ENCODE data around the gene TBC1D14. TPM values are rescaled to one million over a fixed set of nuclear protein-coding genes. Genes with fewer than 3 reads are reported as not detected.
A peak's percentile ranks its signal among the peaks of the same experiment; 100 is the strongest.
"Not testable (repeated sequence)": the region's sequence is repeated elsewhere in the genome, so short reads cannot be mapped to it uniquely, and the experiment has no call there.

TBC1D14 gene
- total RNA-seq, 1 experiment from 2014 or later, result 44.3 TPM

- DNase-seq (ENCODE audit: low spot score), result peak; percentile 53
- Histone ChIP-seq H3K27me3 (replicated peaks; ENCODE audit: insufficient read depth, low read depth, low read length, poor library complexity) (no peaks in the 10 kb centered on the region), H3K4me3 (ENCODE audit: low read depth, low read length, poor library complexity, severe bottlenecking) (peak overlapping the region; percentile 89), H3K36me3 (ENCODE audit: insufficient read depth, low read length, poor library complexity, severe bottlenecking) (no peaks in the 10 kb centered on the region), H3K4me1 (ENCODE audit: insufficient read depth, low read length, poor library complexity, severe bottlenecking) (peaks cover 9% of the 10 kb centered on the region), H3K27ac (ENCODE audit: low read depth, low read length, poor library complexity, severe bottlenecking) (peak overlapping the region; percentile 40), H3K9me3 (ENCODE audit: low read depth, low read length, poor library complexity, severe bottlenecking) (no peaks in the 10 kb centered on the region)
- TF ChIP-seq EZH2 (IDR thresholded peaks at IDR 0.05; ENCODE audit: borderline replicate concordance, low read depth, low read length, poor library complexity, severe bottlenecking), result no peak
- TF ChIP-seq, protein P1, sequence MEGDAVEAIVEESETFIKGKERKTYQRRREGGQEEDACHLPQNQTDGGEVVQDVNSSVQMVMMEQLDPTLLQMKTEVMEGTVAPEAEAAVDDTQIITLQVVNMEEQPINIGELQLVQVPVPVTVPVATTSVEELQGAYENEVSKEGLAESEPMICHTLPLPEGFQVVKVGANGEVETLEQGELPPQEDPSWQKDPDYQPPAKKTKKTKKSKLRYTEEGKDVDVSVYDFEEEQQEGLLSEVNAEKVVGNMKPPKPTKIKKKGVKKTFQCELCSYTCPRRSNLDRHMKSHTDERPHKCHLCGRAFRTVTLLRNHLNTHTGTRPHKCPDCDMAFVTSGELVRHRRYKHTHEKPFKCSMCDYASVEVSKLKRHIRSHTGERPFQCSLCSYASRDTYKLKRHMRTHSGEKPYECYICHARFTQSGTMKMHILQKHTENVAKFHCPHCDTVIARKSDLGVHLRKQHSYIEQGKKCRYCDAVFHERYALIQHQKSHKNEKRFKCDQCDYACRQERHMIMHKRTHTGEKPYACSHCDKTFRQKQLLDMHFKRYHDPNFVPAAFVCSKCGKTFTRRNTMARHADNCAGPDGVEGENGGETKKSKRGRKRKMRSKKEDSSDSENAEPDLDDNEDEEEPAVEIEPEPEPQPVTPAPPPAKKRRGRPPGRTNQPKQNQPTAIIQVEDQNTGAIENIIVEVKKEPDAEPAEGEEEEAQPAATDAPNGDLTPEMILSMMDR (conservative IDR thresholded peaks at IDR 0.05; ENCODE audit: low read depth, low read length), result peak; percentile 28; the same call in 1 of the 2 replicates
- POLR2A ChIA-PET (ENCODE audit: low non-redundant PET), result no interaction called here
- intact Hi-C loops (cut with micrococcal nuclease; ENCODE audit: unreplicated experiment), result loop anchor here (1.0 kb wide), 1 partner anchor 77 kb away; no protein-coding TSS in a partner anchor
- CTCF ChIA-PET, result no interaction called here
- BruUV-seq (replicated peaks), result TSS peak; percentile 42
These were observed 824 bp downstream of the TBC1D14 start for GRCh38 chr4:6910340-6910959.

- TF ChIP-seq, protein P1 (conservative IDR thresholded peaks at IDR 0.05; ENCODE audit: low read depth, low read length), result no peak
- no peak for TF ChIP-seq EZH2 (IDR thresholded peaks at IDR 0.05; ENCODE audit: borderline replicate concordance, low read depth, low read length, poor library complexity, severe bottlenecking)
- DNase-seq (ENCODE audit: low spot score), result no peak
- H3K36me3 ChIP-seq (ENCODE audit: insufficient read depth, low read length, poor library complexity, severe bottlenecking), result no peaks in the 10 kb centered on the region
- peaks cover 12% of the 10 kb centered on the region for H3K4me1 ChIP-seq (ENCODE audit: insufficient read depth, low read length, poor library complexity, severe bottlenecking)
- no TSS peak for BruUV-seq (replicated peaks)
- intact Hi-C loops (cut with micrococcal nuclease; ENCODE audit: unreplicated experiment), result loop anchor here (1.0 kb wide), 1 partner anchor 76 kb away; no protein-coding TSS in a partner anchor
- no peaks in the 10 kb centered on the region for H3K27me3 ChIP-seq (replicated peaks; ENCODE audit: insufficient read depth, low read depth, low read length, poor library complexity)
- peak overlapping the region; percentile 89 for H3K4me3 ChIP-seq (ENCODE audit: low read depth, low read length, poor library complexity, severe bottlenecking)
- H3K27ac ChIP-seq (ENCODE audit: low read depth, low read length, poor library complexity, severe bottlenecking), result no peak overlapping the region
- H3K9me3 ChIP-seq (ENCODE audit: low read depth, low read length, poor library complexity, severe bottlenecking), result no peaks in the 10 kb centered on the region
- CTCF ChIA-PET, result no interaction called here
- POLR2A ChIA-PET (ENCODE audit: low non-redundant PET), result no interaction called here
These were observed 1.6 kb downstream of the TBC1D14 start for GRCh38 chr4:6910960-6911874.

DNA sequence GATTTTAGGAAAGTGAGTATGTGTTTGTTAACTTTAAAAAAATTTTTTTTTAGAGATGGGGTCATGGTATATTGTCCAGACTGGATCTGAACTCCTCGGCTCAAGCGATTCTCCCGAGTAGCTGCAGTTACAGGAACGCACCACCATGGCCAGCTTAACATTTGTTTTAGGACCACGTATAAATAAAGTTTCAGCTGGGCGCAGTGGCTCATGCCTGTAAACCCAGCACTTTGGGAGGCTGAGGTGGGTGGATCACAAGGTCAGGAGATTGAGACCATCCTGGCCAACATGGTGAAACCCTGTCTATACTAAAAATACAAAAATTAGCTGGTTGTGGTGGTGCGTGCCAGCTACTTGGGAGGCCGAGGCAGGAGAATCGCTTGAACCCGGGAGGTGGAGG lies 2.3 kb downstream of the TBC1D14 start:
- H3K36me3 ChIP-seq (ENCODE audit: insufficient read depth, low read length, poor library complexity, severe bottlenecking); H3K4me3 ChIP-seq (ENCODE audit: low read depth, low read length, poor library complexity, severe bottlenecking); H3K9me3 ChIP-seq (ENCODE audit: low read depth, low read length, poor library complexity, severe bottlenecking); H3K27ac ChIP-seq (ENCODE audit: low read depth, low read length, poor library complexity, severe bottlenecking); DNase-seq (ENCODE audit: low spot score); intact Hi-C loops (cut with micrococcal nuclease; ENCODE audit: unreplicated experiment); POLR2A ChIA-PET (ENCODE audit: low non-redundant PET); CTCF ChIA-PET; H3K27me3 ChIP-seq (replicated peaks; ENCODE audit: insufficient read depth, low read depth, low read length, poor library complexity); BruUV-seq (replicated peaks): not testable (repeated sequence)
- H3K4me1 ChIP-seq (ENCODE audit: insufficient read depth, low read length, poor library complexity, severe bottlenecking), result peaks cover 19% of the 10 kb centered on the region
